ENCODE measurements around the gene GALE.
"Not testable (repeated sequence)": the region's sequence is repeated elsewhere in the genome, so short reads cannot be mapped to it uniquely, and the experiment has no call there.

The GALE gene

DNA sequence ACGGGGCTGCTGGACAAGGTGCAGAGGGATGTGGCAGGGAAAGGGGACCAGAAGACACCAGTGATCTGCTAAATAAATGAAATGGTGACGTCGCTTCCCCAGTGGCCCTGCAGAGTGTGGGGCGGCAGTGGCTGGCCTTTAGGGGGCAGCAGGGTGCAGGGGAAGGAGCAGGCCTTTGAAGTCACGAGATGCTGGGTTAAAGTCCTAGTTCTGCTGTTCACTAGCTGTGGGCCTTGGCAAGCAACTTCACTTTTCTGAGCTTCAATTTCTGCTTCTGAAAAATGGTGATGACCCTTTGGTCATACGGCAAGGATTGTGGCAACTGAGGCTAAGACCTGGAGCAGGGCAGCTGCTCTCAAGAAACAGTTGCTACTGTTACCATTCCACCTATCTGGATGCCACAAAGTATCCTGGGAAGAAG lies 9.2 kb upstream of the GALE start:
- peak; percentile 88 for DNase-seq (ENCODE audit: low spot score)

DNA sequence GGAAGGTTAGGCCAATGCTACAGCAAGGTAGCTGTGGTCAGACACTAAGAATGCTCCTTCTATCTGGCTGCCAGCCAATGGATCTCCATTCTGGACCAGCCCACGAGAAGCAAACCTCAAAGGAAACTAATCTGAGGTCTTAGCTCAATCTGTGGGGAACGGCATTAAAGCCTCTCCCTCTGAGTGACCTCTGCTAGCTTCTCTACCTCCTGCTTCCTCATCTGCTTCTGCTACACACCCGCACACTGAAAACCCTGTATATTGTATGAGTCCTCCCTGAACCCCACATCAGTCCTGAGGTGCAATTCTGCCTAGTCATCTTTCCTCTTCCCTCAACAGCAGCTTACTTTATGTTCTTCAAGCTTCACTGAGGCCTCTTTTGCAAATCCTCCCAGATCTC lies 6.9 kb upstream of the GALE start:
- DNase-seq (ENCODE audit: low spot score): no peak

DNA sequence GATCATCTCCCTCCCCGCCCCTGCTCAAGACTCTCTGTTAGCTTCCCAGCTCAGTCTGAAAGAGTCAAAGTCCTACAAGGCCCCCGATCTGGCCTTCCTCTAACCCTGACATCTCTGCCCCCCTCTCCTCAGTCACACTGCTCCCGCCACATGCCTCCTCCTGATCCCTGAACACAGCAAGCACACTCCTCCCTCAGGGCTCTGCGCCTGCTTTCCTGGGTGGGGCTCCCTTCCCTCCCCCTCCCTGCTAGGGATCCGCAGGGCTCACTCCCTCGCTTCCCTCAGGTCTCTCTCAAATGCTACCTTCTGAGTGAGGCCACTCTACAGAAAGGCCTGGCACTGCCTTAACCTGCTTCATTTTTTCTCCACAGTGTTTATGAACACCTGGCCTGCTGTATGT lies 5.7 kb upstream of the GALE start:
- no peak for DNase-seq (ENCODE audit: low spot score)

DNA sequence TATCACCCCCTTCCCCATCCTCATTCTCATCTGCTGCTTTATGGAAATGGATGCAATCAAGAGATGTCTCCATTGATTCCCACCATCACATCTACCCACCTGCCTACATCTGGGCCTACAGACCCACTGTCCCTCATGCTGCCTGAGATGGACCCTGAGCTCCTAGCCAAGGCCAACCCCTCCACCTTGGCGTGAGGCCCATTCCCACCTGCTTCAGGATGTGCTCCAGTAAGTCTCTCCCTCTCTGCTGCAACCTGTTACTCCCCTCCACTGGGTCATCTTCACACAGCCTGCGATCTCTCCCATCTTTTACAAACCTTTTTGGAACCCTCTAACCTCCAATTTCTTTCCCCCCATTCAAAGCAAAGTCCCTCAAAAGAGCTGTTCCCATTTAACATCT lies 4.5 kb upstream of the GALE start:
- no peak for DNase-seq (ENCODE audit: low spot score)

DNA sequence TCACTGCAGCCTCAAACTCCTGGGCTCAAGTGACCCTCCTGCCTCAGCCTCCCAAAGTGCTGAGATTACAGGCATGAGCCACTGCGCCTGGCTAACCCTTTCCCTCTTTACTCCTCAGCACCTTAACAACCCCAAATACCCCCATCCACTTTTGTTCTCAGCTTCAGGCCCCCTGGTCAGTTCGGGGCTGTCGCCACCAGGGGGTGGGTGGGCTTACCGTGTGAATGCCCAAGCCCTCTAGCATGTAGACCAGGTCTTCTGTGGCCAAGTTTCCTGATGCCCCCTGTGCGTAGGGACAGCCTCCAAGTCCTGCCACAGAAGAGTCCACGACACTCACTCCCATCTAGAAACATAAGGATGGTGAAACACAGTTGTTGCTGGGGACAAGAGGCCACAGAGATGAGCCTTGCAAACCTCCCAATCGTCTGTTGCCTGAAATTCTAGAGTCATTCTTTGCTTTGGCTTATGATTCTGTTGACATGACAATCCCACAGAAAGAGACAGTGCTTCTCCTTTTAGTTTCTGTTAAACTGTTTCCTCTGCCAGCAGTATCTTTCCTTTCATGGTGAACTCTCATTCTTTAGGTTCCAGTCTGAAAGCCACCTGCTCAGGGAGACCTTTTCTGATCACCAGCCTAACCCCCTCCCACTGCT lies 3.8 kb upstream of the GALE start:
- no peak for DNase-seq (ENCODE audit: low spot score)

DNA sequence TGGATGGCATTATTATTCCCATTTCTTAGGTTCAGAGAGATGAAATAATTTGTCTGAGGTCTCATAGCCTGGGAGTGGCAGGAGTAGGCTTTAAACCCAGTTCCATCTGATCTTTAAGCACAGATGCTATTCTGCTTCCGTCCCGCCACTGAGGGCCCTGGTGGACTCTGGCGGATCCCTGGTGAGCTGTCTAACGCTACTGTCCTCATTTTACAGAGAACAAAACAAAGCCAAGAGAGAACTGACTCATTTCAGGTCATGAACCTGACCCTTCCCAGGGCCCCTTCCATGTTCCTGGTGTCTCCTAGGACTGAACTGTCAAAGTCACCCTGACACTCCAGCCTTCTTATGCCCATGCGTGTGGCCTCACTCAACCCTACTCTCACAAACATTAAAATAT lies 3.1 kb upstream of the GALE start:
- DNase-seq (ENCODE audit: low spot score): no peak

DNA sequence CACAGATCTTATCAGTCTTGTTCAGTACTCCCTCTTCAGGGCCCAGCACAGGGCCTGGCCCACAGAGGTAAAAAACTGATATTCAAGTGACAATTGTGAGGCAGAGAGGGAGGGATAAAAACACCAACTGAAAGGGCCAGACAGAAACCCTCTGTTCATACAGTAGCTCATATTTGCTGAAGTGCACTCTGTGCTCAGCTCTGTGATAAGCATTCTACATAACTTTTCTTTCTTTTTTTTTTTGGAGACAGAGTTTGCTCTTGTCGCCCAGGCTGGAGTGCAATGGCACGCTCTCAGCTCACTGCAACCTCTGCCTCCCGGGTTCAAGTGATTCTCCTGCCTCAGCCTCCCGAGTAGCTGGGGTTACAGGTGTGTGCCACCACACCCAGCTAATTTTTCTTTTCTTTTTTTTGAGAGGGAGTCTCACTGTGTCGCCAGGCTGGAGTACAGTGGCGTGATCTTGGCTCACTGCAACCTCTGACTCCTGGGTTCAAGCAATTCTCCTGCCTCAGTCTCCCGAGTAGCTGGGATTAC lies 2.3 kb upstream of the GALE start:
- not testable (repeated sequence) for DNase-seq (ENCODE audit: low spot score)

DNA sequence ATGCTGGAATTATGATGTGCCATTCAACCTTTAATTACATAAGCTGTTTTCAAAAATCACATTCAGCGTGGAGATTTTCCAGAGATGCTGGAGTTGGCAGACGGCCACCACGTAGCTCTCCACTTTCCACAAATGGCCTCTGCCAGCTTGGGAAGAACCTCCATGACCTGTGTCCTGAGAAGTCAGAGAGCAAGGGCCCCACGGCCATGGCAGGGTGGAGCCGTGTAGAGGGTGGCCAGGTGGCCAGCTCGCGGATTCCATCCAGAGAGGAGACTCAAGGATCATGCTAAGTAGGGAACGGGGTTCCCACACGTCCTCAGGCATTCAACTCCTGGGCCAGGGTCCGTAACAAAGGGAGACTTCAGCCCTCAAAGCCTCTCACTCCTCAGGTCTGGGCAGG lies 1.3 kb upstream of the GALE start:
- no peak for DNase-seq (ENCODE audit: low spot score)

DNA sequence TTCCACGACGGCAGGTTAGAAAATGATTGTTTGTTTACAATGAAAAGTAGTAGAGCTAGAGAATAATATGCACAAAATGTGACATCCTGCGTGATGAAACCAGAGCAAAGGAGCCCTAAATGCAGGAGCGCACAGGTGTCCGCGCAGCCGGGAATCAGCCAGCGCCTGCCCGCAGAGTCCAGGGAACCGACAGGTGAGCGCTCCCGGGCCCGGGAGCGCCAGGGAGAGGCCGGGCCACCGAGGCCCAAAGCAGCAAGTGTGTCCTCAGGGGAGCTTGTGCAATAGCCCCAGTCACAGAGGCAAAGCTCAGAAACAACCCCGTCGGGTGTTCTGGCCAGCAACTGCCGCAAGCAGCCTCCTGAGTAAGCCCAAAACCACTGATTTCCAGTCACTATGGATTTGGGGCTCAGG lies 789 bp upstream of the GALE start:
- DNase-seq (ENCODE audit: low spot score): no peak

DNA sequence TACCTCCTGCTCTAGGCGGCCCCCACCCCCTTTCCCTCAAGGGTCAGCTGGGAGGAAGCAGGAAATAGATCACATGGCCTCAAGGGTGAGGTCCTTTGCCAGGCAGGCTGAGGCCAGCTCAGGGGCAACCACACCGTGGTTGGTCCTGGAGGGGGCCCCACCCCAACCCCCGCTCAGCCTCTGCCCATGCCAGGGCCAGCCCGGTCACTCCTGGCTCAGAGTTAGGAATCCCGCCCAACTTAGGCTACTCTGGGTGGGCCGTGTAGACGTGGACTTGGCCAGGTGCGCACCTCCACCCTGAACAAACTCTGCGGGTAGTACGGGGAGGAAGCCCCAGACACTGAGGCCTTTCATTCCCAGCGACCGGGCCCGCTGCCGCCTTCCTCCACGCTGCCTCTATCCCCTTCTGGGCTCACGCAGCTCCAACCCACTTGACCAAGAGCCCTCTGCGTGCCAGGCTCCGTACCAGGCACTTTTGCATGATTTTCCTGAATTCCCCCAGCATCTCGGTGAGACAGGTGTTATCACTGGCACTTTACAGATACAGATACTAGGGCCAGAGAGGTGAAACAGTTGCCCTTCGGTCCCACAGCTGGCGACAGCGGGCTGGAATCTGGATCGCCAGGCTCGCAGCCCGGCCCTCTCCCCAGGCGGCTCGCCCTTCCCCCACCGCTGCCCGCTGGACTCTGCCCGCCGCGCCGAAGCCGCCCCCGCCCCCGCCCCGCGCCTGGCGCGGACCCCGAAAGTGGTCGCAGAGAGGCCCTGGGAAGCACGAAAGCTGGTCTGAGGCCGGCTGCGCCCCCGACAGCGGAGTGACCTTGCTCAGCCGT lies 769 bp downstream of the GALE start:
- peak; percentile 48 for DNase-seq (ENCODE audit: low spot score)

DNA sequence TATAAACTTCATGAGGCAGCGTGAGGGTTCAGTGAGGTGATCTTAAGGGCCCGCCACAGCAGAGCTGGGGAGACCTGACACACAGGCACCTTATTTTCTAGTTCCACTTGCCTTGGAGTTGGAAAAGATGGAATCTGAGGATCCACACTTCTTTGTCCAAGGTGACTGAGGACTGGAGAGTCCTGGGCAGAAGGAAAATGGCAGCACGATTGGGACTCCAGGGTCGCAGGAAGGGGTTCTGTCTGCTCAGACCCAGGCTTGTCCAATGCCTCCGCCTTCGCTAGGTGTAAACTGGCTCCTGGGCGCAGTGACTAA lies 1.3 kb downstream of the GALE start:
- no peak for DNase-seq (ENCODE audit: low spot score)

DNA sequence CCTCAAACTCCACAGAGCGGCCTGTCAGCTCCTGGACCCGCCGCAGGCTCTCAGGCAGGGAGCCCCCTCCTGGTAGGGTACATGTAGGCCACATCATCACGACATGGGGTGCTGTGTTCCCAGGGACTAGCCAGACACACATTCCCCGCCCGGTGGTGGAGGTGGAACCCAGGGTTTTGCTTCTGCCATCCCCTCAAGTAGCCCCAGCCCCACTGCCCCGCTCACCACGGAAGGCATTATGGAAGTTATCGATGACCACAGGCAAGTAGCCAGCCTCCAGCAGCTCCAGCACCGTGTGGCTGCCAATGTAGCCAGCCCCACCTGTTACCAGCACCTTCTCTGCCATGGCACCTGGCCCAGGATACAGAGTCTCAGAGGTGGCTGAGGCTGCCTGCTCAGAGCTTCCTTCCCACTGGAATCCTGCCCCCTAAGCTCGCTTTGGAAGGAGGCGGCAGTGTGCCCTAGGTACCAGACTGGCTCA lies 1.9 kb downstream of the GALE start:
- no peak for DNase-seq (ENCODE audit: low spot score)

DNA sequence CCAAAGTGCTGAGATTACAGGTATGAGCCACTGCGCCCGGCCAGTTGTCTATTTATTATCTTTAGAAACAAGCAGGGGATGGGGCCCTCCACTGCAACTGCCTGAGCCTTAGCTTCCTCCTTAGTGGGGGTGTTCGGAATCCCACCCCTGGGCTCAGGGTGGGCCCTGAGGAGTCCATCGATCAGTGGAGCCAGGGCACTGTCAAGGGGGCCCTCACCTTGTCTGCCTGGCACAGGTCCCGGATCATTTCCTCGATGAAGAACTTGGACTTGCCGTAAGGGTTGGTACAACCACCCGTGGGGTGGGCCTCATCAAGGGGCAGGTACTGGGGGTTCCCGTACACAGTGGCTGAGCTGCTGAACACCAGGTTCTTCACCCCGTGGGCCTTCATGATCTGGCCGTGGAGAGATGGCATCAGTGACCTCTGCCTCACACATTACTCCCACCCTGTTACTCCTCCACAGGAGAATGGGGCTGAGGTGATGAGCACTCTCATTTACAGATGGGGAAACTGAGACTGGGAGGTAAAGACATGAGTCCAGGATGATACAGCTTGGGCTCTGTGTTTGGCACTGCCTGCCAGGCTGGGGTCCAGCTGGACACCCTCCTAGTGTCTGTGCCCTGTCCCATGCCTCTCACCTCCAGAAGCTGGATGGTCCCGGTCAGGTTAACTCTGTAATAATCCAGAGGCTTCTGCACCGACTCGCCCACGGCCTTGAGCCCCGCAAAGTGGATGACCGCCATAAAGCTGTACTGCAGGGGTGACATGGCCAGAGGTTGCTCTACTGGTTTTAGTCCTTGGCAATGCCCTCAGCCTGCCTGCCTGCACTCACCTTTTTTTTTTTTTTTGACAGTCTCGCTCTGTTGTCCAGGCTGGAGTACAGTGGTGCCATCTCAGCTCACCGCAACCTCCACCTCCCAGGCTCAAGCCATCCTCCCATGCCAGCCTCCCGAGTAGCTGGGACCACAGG lies 2.8 kb downstream of the GALE start:
- DNase-seq (ENCODE audit: low spot score): no peak

DNA sequence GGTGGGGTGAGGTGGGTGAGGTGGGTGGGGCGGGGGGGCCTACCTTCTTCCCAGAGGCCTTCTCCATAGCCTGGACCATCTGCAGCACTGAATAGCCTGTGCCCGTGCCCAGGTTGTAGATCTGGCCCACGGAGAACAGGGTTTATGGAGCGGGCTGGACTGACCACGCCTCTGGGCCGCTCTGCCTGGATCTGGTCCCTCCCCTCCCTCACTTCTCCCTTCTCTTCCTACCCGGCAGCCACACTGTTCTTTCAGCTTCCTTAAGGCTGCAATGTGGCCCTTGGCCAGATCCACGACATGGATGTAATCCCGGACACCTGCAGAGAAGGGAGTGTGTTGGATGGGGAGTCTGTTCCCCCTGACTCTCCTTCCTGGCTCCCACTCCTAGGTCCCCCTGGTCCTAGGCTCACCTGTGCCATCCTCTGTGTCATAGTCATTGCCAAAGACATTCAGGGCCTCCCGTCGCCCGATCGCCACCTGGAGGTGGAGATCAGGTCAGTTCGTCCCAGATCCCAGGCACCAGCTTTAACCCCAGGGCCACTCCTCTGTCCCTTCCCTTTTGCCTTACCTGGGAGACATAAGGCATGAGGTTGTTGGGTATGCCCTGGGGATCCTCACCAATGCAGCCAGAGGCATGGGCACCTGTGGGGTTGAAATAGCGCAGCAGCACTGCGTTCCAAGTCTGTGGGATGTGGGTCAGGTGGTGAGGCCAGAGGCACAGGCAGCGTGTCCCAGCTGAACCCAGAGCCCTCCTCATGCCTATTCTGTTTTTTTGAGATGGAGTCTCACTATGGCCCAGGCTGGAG lies 3.9 kb downstream of the GALE start:
- no peak for DNase-seq (ENCODE audit: low spot score)

DNA sequence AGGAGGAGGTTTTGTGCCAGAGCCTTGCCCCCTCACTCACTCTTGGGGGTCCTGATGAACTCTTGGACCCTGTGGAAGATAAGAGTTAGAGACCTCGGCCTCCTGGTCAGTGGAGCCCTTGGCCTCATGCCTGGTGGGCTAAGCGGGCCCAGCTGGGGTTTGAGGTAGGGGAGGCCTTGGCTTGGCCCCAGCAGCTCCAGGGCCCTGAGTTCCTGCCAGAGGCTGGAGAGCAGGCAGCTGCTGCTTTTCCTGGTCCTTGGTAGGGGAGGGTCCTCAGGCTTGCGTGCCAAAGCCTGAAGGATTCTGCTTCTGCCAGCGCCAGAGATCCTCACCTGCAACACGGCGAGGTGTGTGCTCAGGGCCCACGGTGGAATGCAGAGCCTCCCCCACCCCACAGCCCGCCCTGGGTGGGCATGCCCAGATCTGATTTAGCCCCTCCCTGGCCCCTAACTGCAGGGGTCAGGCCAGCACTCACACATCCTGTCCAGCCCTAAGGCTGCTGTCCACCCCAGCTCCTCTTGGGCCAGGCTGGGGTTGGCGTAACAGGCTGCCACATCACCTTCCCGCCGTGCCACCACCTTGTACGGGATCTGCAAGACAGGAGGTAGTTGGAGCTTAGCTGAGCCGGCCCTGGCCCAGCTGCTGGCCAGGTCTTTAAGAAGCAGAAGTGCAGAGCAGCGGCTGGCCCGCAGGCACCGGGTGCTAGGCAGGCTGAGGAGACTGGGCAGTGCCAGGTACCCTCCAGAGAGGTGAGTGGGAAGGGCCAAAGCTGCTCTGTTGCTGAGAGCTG lies 4.7 kb downstream of the GALE start:
- no peak for DNase-seq (ENCODE audit: low spot score)

DNA sequence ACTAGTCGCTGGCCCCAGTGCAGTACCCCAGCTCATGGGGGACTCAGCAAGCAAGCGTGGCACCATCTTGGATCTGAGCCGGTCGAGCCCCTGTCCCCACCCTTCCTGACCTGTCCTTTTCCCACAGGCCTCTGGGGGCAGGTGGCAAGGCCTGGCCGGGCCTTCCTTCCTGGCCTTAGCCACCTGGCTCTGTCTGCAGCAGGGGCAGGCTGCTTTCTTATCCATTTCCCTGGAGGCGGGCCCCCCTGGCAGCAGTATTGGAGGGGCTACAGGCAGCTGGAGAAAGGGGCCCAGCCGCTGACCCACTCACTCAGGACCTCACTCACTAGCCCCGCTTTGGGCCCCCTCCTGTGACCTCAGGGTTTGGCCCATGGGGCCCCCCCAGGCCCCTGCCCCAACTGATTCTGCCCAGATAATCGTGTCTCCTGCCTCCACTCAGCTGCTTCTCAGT lies 5.8 kb downstream of the GALE start:
- DNase-seq (ENCODE audit: low spot score): not testable (repeated sequence)

DNA sequence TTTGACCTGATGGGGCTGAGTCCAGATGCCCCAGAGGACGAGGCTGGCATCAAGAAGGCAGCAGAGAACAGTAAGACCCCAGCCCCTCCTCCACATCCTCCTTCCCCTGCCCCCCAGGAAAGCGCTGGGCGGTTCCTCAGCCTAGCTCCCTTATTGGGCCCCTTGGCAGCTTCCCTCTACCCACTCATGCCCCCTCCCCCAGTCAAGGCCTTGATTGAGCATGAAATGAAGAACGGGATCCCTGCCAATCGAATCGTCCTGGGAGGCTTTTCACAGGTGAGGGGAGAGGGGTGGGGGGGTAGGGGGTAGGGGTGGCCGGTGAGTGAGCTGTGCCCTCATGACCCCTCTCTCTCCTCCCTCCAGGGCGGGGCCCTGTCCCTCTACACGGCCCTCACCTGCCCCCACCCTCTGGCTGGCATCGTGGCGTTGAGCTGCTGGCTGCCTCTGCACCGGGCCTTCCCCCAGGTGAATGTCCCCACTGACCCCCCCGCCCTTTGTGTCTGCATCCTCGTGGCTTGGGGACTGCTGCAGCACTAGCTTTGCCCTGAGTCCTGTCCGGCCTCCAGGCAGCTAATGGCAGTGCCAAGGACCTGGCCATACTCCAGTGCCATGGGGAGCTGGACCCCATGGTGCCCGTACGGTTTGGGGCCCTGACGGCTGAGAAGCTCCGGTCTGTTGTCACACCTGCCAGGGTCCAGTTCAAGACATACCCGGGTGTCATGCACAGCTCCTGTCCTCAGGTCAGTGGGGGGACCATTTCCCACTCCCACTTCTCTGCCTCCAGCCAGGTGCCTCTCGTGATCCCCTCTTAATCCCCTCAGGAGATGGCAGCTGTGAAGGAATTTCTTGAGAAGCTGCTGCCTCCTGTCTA lies 6.5 kb downstream of the GALE start:
- DNase-seq (ENCODE audit: low spot score): no peak

DNA sequence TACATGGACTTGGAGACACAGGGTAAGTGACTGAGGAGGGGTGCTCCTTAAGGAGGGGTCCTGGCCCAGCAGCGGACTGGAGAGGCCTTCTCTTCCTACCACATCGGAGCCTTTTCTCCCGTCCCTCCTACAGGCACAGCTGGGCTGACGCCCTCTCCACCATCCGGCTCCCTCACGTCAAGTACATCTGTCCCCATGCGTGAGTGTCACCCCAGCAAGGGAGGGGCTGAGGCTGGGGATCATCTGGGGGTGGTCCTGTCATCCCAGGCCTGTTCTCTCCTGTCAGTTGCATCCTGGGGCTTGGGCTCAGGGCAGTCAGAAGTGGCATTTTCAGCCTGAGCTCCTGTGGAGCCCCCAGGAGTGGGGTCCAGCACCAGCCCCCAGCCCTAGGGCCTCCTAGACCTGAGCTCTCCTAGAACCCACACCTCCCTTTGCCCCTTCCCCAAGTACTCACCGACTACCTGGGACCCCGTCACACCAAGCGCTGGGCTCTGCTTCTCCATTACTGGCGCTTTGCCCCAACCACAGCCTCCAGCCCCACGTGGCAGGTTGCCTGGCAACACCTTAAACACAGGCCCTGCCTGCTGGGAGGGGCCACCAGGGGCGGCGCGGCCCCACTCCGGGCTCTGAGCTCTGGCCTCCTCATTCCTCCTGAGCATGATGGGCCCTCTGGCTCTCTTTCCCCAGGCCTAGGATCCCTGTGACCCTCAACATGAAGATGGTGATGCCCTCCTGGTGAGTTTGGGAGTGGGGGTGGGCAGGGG lies 7.4 kb downstream of the GALE start:
- no peak for DNase-seq (ENCODE audit: low spot score)
